GM18499 (cell line): Measurements from ENCODE around the gene TOX2.
A peak's percentile ranks its signal among the peaks of the same experiment; 100 is the strongest.

Source experiments
- ATAC-seq: cut with Tn5 transposase; IDR thresholded peaks from one replicate; pipeline ENCODE4 v1.9.1; 2021; ENCODE audit warnings: moderate number of reproducible peaks; ENCODE audit not compliant: insufficient read depth, unreplicated experiment

The TOX2 gene

GRCh38 chr20:43955062-43955749 lies 40.6 kb downstream of the TOX2 start:
- peak; percentile 56 for ATAC-seq

GRCh38 chr20:43955750-43956191 lies 41.1 kb downstream of the TOX2 start:
- no peak for ATAC-seq

- no peak for ATAC-seq
Measured at GRCh38 chr20:43957392-43957791, 42.7 kb downstream of the TOX2 start.

GRCh38 chr20:43958626-43959025 lies 44.0 kb downstream of the TOX2 start:
- no peak for ATAC-seq

GRCh38 chr20:43959079-43959919 lies 44.6 kb downstream of the TOX2 start:
- ATAC-seq: no peak

- ATAC-seq: no peak
Measured at GRCh38 chr20:43959920-43960227, 45.2 kb downstream of the TOX2 start.

GRCh38 chr20:43960231-43960630 lies 45.6 kb downstream of the TOX2 start:
- ATAC-seq: no peak

- ATAC-seq: no peak
Measured at GRCh38 chr20:43961116-43961515, 46.5 kb downstream of the TOX2 start.

- ATAC-seq: no peak
Measured at GRCh38 chr20:43961541-43962471, 47.2 kb downstream of the TOX2 start.

GRCh38 chr20:43962530-43962929 lies 47.9 kb downstream of the TOX2 start:
- ATAC-seq: no peak

- ATAC-seq: no peak
Measured at GRCh38 chr20:43963233-43963632, 48.6 kb downstream of the TOX2 start.

GRCh38 chr20:43963872-43964791 lies 49.5 kb downstream of the TOX2 start:
- no peak for ATAC-seq

GRCh38 chr20:43968341-43969000 lies 53.8 kb downstream of the TOX2 start:
- ATAC-seq: no peak

GRCh38 chr20:43969028-43969447 lies 54.4 kb downstream of the TOX2 start:
- no peak for ATAC-seq

GRCh38 chr20:43969501-43970182 lies 55.0 kb downstream of the TOX2 start:
- ATAC-seq: no peak

- ATAC-seq: no peak
Measured at GRCh38 chr20:43971267-43971666, 56.6 kb downstream of the TOX2 start.

- ATAC-seq: no peak
Measured at GRCh38 chr20:43972051-43972450, 57.4 kb downstream of the TOX2 start.

- ATAC-seq: no peak
Measured at GRCh38 chr20:43972692-43973091, 58.0 kb downstream of the TOX2 start.

GRCh38 chr20:43973231-43973630 lies 58.6 kb downstream of the TOX2 start:
- no peak for ATAC-seq
